Activated naive CD4-positive, alpha-beta T cell treated with anti-CD3 and anti-CD28 coated beads, Interleukin-2, amount 50 U/mL, for 72 hours (primary cell): Measurements from ENCODE around the gene PEX16. TPM values are rescaled to one million over a fixed set of nuclear protein-coding genes. Genes with fewer than 3 reads are reported as not detected.

Experiments
- ATAC-seq, 2 donors: fragments of 150-1000 bp; cut with Tn5 transposase; 2 replicates each; pipeline ENCODE4 v1.10.0; 2021; ENCODE audit warnings: mild to moderate bottlenecking in 2 of 2, moderate library complexity in 2 of 2
- DNase-seq, 2 donors: peaks; one replicate each; pipeline ENCODE4 v3.0.0; 2021 to 2022; ENCODE audit warnings: low spot score in 2 of 2
- H3K27ac Mint-ChIP-seq, 2 donors: one replicate each; pipeline ENCODE4 v1.8.0; 2022; ENCODE audit warnings: mild to moderate bottlenecking in 2 of 2, mixed read lengths in 2 of 2
- H3K36me3 Mint-ChIP-seq, 2 donors: one replicate each; pipeline ENCODE4 v1.8.0; 2022; ENCODE audit warnings: mixed read lengths in 2 of 2
- H3K9me3 Mint-ChIP-seq, 2 donors: one replicate each; pipeline ENCODE4 v1.8.0; 2022; ENCODE audit warnings: mixed read lengths in 2 of 2
- total RNA-seq, 2 donors: library from RNA; stranded (reverse); gene quantifications; one replicate each; pipeline ENCODE4 v1.2.3, GENCODE V29; 2022

Gene PEX16
- 10 to 100 TPM; 33.9 to 39.4 TPM for total RNA-seq

GRCh38 chr11:45917623-45918330 lies at the start of gene PEX16:
TSS of gene PEX16 (minus strand) at chr11:45917877. CDS start at chr11:45917811, 66 bp downstream.
- ATAC-seq (peak; percentile 93 to 96), DNase-seq (peak; percentile 92 to 96)
- H3K27ac Mint-ChIP-seq = peak within 1 kb of the TSS; percentile 95 to 99
- H3K36me3 Mint-ChIP-seq = no peaks in the 10 kb centered on the region
- no peaks in the 10 kb centered on the region for H3K9me3 Mint-ChIP-seq

GRCh38 chr11:45964911-45965389 lies 47.3 kb upstream of the PEX16 start:
- ATAC-seq (peak; percentile 85 to 86), DNase-seq (peak; percentile 56 to 60)
- H3K27ac Mint-ChIP-seq = no peak overlapping the region
- no peaks in the 10 kb centered on the region for H3K36me3 Mint-ChIP-seq
- no peaks in the 10 kb centered on the region for H3K9me3 Mint-ChIP-seq

- Mint-ChIP-seq H3K36me3 (no peaks in the 10 kb centered on the region), H3K9me3 (no peaks in the 10 kb centered on the region), H3K27ac (no peak overlapping the region)
- ATAC-seq (no peak), DNase-seq (no peak)
Measured at GRCh38 chr11:45961751-45962240, 44.1 kb upstream of the PEX16 start.

GRCh38 chr11:45960387-45961095 lies 42.9 kb upstream of the PEX16 start:
- Mint-ChIP-seq H3K9me3 (no peaks in the 10 kb centered on the region), H3K36me3 (no peaks in the 10 kb centered on the region), H3K27ac (no peak overlapping the region)
- no peak for DNase-seq
- no peak for ATAC-seq

GRCh38 chr11:45959851-45960250 lies 42.2 kb upstream of the PEX16 start:
- DNase-seq (no peak), ATAC-seq (no peak)
- Mint-ChIP-seq H3K27ac (no peak overlapping the region), H3K36me3 (no peaks in the 10 kb centered on the region), H3K9me3 (no peaks in the 10 kb centered on the region)

- ATAC-seq = no peak
- Mint-ChIP-seq H3K9me3 (no peaks in the 10 kb centered on the region), H3K27ac (no peak overlapping the region), H3K36me3 (no peaks in the 10 kb centered on the region)
- no peak for DNase-seq
Measured at GRCh38 chr11:45949992-45950407, 32.3 kb upstream of the PEX16 start.

- H3K9me3 Mint-ChIP-seq = no peaks in the 10 kb centered on the region
- H3K27ac Mint-ChIP-seq = no peak overlapping the region
- H3K36me3 Mint-ChIP-seq = no peaks in the 10 kb centered on the region
- ATAC-seq = no peak
- DNase-seq = no peak
Measured at GRCh38 chr11:45948356-45948755, 30.7 kb upstream of the PEX16 start.

GRCh38 chr11:45947885-45948284 lies 30.2 kb upstream of the PEX16 start:
- Mint-ChIP-seq H3K27ac (no peak overlapping the region), H3K9me3 (no peaks in the 10 kb centered on the region), H3K36me3 (no peaks in the 10 kb centered on the region)
- no peak for ATAC-seq
- no peak for DNase-seq

GRCh38 chr11:45945397-45945999 lies 27.8 kb upstream of the PEX16 start:
- DNase-seq (no peak), ATAC-seq (no peak)
- no peaks in the 10 kb centered on the region for H3K36me3 Mint-ChIP-seq
- no peaks in the 10 kb centered on the region for H3K9me3 Mint-ChIP-seq
- H3K27ac Mint-ChIP-seq = no peak overlapping the region

- DNase-seq = no peak
- peak overlapping the region in 1 of 2 donors; percentile 47 for H3K27ac Mint-ChIP-seq
- H3K9me3 Mint-ChIP-seq = no peaks in the 10 kb centered on the region
- H3K36me3 Mint-ChIP-seq = no peaks in the 10 kb centered on the region
- ATAC-seq = no peak
Measured at GRCh38 chr11:45942381-45942780, 24.7 kb upstream of the PEX16 start.

GRCh38 chr11:45941285-45941684 lies 23.6 kb upstream of the PEX16 start:
- no peak for DNase-seq
- H3K27ac Mint-ChIP-seq = no peak overlapping the region
- H3K36me3 Mint-ChIP-seq = no peaks in the 10 kb centered on the region
- H3K9me3 Mint-ChIP-seq = no peaks in the 10 kb centered on the region
- ATAC-seq = peak; percentile 37 to 63

- ATAC-seq (no peak), DNase-seq (no peak)
- Mint-ChIP-seq H3K36me3 (no peaks in the 10 kb centered on the region), H3K9me3 (no peaks in the 10 kb centered on the region), H3K27ac (no peak overlapping the region)
Measured at GRCh38 chr11:45939836-45940235, 22.2 kb upstream of the PEX16 start.

GRCh38 chr11:45937916-45938315 lies 20.2 kb upstream of the PEX16 start:
- H3K27ac Mint-ChIP-seq = no peak overlapping the region
- no peaks in the 10 kb centered on the region for H3K9me3 Mint-ChIP-seq
- ATAC-seq (no peak), DNase-seq (no peak)
- no peaks in the 10 kb centered on the region for H3K36me3 Mint-ChIP-seq

- Mint-ChIP-seq H3K27ac (no peak overlapping the region), H3K9me3 (no peaks in the 10 kb centered on the region), H3K36me3 (no peaks in the 10 kb centered on the region)
- no peak for DNase-seq
- no peak for ATAC-seq
Measured at GRCh38 chr11:45936511-45937054, 18.9 kb upstream of the PEX16 start.

- Mint-ChIP-seq H3K27ac (no peak overlapping the region), H3K36me3 (no peaks in the 10 kb centered on the region), H3K9me3 (no peaks in the 10 kb centered on the region)
- ATAC-seq = no peak
- DNase-seq = no peak
Measured at GRCh38 chr11:45935349-45936064, 17.8 kb upstream of the PEX16 start.

GRCh38 chr11:45934580-45935318 lies 17.1 kb upstream of the PEX16 start:
- Mint-ChIP-seq H3K27ac (no peak overlapping the region), H3K9me3 (no peaks in the 10 kb centered on the region), H3K36me3 (no peaks in the 10 kb centered on the region)
- DNase-seq (no peak), ATAC-seq (no peak)
